GM23248 (cell line): Measurements from ENCODE around the gene SPINT1.

Experiments used
- EZH2 ChIP-seq: fragments of 200-600 bp; sonication (generic); IDR thresholded peaks from 2 replicates; pipeline ENCODE4 v1.6.1; 2018; ENCODE audit warnings: antibody characterized with exemption, mild to moderate bottlenecking; ENCODE audit not compliant: insufficient read depth, poor library complexity, severe bottlenecking
- EZH2phosphoT487 ChIP-seq: fragments of 200-600 bp; sonication (generic); IDR thresholded peaks from 2 replicates; pipeline ENCODE4 v1.6.1; 2018; ENCODE audit warnings: antibody characterized with exemption, moderate library complexity, mild to moderate bottlenecking, low read depth; ENCODE audit not compliant: insufficient read depth

- TF ChIP-seq EZH2 (no peak), EZH2phosphoT487 (no peak)
Observed at GRCh38 chr15:40845036-40845435, 1.2 kb downstream of the SPINT1 start.
